Measurements from ENCODE around the gene C19orf33. TPM values are rescaled to one million over a fixed set of nuclear protein-coding genes. Genes with fewer than 3 reads are reported as not detected.

Gene C19orf33
- total and polyA plus RNA-seq, 11 donors = 3.5 to 73.1 (median 12.2) TPM; not detected in 1

GRCh38 chr19:38265921-38266429 lies 38.1 kb upstream of the C19orf33 start:
- no peak for TF ChIP-seq POLR2A (IDR thresholded peaks at IDR 0.05)
- no peak for TF ChIP-seq CTCF (IDR thresholded peaks at IDR 0.05)
- 92 to 96% (median 95%) methylated on average over 12 of the region's 12 CpGs for WGBS, 4 donors
- Histone ChIP-seq H3K4me3 (peak overlapping the region in 1 of 12 donors; percentile 75), H3K27me3 (no peaks in the 10 kb centered on the region), H3K9me3 (no peaks in the 10 kb centered on the region), H3K27ac (peak overlapping the region in 1 of 12 donors; percentile 89), H3K4me1 (peaks cover 4 to 21% (median 11%) of the 10 kb centered on the region in 12 donors), H3K36me3 (no peaks in the 10 kb centered on the region)
- ATAC-seq (no peak), DNase-seq (no peak)
- intact Hi-C loops (cut with DNase I) = no loop called here

- Histone ChIP-seq H3K27me3 (no peaks in the 10 kb centered on the region), H3K36me3 (no peaks in the 10 kb centered on the region), H3K9me3 (no peaks in the 10 kb centered on the region), H3K27ac (no peak overlapping the region), H3K4me3 (no peak overlapping the region), H3K4me1 (peaks cover 4 to 21% (median 11%) of the 10 kb centered on the region in 12 donors)
- TF ChIP-seq POLR2A (IDR thresholded peaks at IDR 0.05) (no peak), CTCF (IDR thresholded peaks at IDR 0.05) (no peak)
- WGBS, 4 donors = 83 to 84% (median 84%) methylated on average over 11 to 12 of the region's 12 CpGs
- no peak for DNase-seq
- no peak for ATAC-seq
- intact Hi-C loops (cut with DNase I) = no loop called here
Observed at GRCh38 chr19:38266981-38267597, 37.0 kb upstream of the C19orf33 start.

- ATAC-seq (no peak), DNase-seq (no peak)
- Histone ChIP-seq H3K4me3 (no peak overlapping the region), H3K36me3 (no peaks in the 10 kb centered on the region), H3K27ac (no peak overlapping the region), H3K27me3 (no peaks in the 10 kb centered on the region), H3K4me1 (peaks cover 4 to 21% (median 11%) of the 10 kb centered on the region in 12 donors), H3K9me3 (no peaks in the 10 kb centered on the region)
- TF ChIP-seq POLR2A (IDR thresholded peaks at IDR 0.05) = no peak
- TF ChIP-seq CTCF (IDR thresholded peaks at IDR 0.05) = no peak
- intact Hi-C loops (cut with DNase I) = no loop called here
- WGBS, 4 donors = 70 to 86% (median 81%) methylated on average over 12 of the region's 12 CpGs
Observed at GRCh38 chr19:38267761-38268483, 36.1 kb upstream of the C19orf33 start.

- no peak overlapping the region for H3K4me3 ChIP-seq
- WGBS, 4 donors = 72 to 96% (median 78%) methylated on average over 8 of the region's 8 CpGs
- H3K27me3 ChIP-seq = no peaks in the 10 kb centered on the region
- intact Hi-C loops (cut with DNase I) = no loop called here
- H3K27ac ChIP-seq = no peak overlapping the region
- DNase-seq = no peak
- ATAC-seq = no peak
- H3K9me3 ChIP-seq = no peaks in the 10 kb centered on the region
- TF ChIP-seq POLR2A (IDR thresholded peaks at IDR 0.05) (no peak), CTCF (IDR thresholded peaks at IDR 0.05) (no peak)
- no peaks in the 10 kb centered on the region for H3K36me3 ChIP-seq
- H3K4me1 ChIP-seq = peaks cover 4 to 19% (median 11%) of the 10 kb centered on the region in 12 donors
Observed at GRCh38 chr19:38268539-38268938, 35.5 kb upstream of the C19orf33 start.

Data from heart left ventricle (tissue), 16 donors.